Skeletal muscle cell (primary cell): ENCODE measurements around the gene CCNY.
"Not testable (repeated sequence)": the region's sequence is repeated elsewhere in the genome, so short reads cannot be mapped to it uniquely, and the experiment has no call there.

Source experiments
- DNase-seq: peaks from one replicate; pipeline ENCODE4 v3.0.0-alpha.2; 2010; ENCODE audit warnings: low read depth
- H3K4me3 ChIP-seq: 2 replicates; pipeline ENCODE4 v1.5.1; 2011; ENCODE audit warnings: low read depth, mild to moderate bottlenecking, control low read depth, low read length, moderate library complexity

CCNY gene

DNA sequence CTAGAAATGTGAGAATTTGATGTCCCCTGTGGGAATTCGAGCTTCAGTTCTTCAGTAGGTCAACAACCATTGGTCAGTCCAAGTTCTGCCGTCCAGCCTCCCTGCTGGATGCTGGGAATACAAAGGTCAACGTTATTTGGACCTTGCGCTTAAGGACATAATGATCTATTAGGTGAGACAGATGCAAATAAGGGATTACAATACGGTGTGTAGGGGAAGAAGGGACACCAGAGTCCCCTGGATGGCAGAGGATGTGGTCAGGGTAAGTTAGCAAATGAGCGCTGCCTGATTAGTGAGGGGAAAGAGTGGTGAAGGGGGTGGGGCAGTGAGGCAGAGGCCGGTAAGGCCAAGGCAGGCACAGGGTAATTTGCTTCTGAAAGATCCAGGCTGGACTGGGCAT, 16.2 kb downstream of the CCNY start:
- no peak overlapping the region for H3K4me3 ChIP-seq
- DNase-seq = no peak

DNA sequence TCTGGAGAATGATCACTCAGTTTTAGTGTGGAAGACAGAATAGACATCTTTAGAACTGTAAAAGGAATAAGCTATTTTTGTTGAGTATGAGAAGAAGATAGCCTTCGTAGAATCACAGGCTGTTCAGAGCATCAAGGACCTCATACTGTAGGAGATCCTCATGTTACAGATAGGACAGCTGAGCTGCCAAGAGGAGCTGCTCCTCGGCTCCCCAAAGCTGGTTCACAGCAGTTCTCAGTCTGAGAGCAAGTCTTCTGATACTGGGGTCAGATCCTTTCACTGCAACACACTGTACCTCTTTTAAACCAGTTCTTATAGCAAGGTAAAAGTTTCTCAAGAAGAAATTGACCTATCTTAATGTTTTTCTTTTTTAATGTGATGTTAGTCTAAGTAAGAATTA, 17.1 kb downstream of the CCNY start:
- H3K4me3 ChIP-seq = no peak overlapping the region
- no peak for DNase-seq

DNA sequence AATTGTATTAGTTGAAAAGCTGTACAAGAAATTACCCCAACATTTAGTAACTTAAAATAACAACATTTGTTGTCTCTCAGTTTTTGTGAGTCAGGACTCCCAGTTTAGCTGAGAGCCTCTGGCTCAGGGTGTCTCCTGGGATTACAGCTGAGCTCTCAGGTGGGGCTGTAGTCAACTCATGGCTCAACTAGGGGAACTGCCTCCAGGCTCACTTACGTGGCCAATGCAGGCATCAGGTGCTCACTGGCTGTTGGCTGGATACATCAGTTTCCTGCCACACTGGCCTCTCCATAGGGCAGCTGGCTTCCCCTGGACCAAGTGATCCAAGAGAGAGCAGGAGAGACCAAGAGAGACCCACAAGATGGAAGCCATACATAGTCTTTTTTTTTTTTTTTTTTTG, 17.5 kb downstream of the CCNY start:
- DNase-seq = no peak
- H3K4me3 ChIP-seq = no peak overlapping the region

DNA sequence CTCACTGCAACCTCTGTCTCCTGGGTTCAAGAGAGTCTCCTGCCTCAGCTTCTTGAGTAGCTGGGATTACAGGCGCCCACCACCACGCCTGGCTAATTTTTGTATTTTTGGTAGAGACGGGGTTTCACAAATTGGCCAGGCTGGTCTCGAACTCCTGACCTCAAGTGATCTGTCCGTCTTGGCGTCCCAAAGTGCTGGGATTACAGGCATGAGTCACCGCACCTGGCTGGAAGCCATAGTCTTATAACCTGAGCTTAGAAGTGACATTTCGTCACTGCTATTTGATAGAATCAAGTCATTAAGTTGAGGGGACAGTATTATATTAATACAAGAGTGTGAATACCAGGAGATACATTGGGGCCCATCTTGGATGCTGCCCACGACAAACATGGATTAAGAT, 17.9 kb downstream of the CCNY start:
- DNase-seq = not testable (repeated sequence)

DNA sequence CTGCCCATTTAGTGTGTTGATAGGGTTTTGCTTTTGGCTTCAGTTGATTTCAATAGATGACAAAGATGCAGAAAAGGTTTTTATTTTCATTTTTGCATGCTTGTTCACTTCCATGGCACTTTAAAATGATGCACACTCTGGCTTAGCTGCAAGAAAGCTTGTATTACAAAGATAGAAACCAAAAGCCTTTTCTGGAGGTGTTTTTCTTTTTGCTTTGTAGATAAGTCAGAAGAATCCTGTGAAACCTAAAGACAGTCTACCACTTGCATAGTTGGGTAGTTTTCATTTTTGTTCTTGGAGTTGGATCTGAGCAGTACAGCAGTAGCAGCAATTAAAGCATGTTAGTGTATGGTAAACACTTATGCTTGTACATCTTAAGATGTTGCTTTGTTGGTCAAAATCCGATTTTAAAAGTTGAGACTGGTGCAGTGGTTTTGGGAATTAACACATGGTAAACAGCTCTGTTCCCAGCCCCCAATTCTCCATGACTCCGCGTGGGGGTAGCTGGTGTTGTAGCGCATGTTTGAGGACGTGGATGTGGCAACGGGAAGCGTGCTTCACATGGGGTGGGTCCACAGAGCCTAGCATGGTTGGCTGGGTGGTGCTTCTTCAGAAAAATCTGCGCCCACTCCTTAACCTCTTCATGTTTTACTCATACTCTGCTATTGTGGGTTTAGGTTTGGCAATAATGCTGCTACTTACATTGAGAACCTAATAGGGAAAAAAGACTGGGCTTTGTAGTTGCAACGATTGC, 19.8 kb downstream of the CCNY start:
- no peak overlapping the region for H3K4me3 ChIP-seq
- DNase-seq = no peak

More for the DNA sequence above, 17.9 kb downstream of the CCNY start:
- H3K4me3 ChIP-seq = not testable (repeated sequence)

DNA sequence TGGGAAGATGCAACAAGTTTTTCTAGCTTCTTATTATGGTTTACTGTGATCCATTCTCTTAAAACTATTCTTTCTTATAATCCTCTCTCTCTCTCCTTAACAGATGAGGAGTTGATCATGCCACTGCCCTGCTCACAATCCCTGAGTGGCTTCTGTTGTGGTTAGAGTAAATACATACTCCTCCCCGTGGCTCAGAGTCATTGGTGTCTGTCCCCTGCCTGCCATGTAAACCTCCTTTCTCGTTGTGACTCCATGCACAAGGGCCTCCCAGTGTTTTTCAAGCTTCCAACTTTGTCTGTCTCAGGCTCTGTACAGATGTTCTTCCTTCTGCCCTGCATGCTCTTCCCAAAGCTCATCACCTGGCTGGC, 20.4 kb downstream of the CCNY start:
- H3K4me3 ChIP-seq = no peak overlapping the region

DNA sequence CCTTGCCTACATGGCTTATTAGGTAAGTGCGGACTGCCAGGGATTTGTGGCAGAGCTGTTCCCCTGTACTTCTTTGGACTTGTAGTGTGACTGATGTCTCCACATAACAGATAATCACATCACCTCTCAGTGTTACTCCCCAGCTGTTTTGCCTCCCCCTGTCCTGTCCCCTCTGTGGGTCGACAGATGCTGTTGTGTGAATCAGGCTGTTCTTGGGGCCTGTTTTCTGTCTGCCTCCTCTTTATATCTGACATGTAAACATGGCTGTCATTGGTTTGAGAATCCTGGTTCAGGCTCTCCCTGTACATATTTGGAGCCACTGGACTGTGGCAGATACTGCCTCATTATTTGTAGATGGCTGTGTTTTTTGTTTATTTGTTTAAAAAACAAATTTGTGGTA, 22.7 kb downstream of the CCNY start:
- no peak overlapping the region for H3K4me3 ChIP-seq

More for the DNA sequence above, 20.4 kb downstream of the CCNY start:
- DNase-seq = no peak

DNA sequence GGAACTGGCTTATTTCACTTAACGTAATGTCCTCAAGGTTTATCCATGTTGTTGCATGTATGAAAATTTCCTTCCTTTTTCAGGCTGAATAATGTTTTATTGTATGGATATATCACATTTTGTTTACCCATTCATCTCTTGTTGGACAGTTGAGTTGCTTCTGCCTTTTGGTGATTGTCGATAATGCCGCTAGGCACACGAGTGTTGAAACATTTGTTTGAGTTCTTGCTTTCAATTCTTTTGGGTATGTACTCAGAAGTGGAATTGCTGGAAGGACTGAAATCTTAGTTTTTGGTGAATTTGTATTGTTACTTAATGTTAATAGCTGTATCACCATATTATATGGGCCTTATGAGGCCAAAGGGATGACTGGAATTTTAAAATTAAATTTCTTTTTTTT, 23.6 kb downstream of the CCNY start:
- DNase-seq = no peak
- H3K4me3 ChIP-seq = no peak overlapping the region

More for the DNA sequence above, 22.7 kb downstream of the CCNY start:
- no peak for DNase-seq

DNA sequence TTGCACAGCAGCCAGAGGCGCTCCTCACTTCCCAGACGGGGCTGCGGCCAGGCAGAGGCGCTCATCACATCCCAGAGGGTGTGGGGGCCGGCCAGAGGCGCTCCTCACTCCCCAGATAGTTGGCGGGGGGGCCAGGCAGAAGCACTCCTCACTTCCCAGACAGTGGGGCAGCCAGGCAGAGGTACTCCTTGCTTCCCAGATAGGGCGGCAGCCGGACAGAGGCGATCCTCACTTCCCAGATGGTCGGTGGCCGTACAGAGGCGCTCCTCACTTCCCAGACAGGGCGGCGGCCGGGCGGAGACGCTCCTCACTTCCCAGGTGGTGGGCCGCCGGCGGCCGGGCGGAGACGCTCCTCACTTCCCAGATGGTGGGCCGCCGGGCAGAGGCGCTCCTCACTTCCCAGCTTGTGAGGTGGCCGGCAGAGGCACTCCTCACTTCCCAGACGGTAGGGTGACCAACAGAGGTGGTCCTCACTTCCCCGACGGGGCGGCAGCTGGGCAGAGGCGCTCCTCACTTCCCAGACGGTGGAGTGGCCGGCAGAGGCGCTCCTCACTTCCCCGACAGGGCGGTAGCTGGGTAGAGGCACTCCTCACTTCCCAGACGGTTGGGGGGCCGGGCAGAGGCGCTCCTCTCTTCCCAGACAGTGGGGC, 26.5 kb downstream of the CCNY start:
- DNase-seq = no peak
- H3K4me3 ChIP-seq = no peak overlapping the region

DNA sequence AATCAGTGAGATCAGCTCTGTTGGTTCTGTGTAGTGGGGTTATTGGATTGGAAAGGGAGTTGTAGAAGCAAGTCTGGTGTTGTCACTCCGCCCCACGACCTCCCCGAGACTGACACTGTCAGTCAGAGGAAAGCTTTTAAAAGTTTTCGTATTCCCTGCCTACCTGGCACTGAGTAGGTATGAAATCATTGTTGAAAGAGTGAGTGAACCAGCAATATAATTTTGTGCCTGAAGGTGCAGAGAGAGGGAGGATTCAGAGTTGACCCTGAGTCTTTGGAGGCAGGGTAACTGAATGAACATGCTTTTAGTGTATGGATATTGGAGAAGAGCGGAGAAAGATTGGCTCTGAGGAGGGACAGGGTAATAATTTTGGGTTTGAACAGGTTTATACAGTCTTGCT, 27.3 kb downstream of the CCNY start:
- DNase-seq = no peak
- H3K4me3 ChIP-seq = no peak overlapping the region

DNA sequence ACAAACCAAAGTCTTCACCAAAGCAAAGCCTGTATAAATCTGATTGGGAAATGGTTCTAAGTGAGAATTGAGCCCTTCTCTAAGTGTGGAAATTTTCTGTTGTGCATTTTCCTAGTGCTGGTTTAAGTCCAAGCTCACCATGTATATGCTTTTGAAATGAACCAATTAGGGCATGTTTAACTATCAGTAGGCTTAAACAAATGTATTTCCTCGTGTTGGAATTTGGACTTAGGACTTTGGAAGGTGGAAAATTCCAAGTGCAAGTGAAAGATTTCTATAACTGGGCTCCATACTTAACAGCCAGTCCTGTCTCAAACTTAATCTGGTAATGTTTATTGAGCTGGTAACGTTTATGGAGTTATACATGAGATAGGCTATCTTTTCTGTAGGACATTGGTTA, 28.5 kb downstream of the CCNY start:
- H3K4me3 ChIP-seq = no peak overlapping the region
- DNase-seq = no peak

DNA sequence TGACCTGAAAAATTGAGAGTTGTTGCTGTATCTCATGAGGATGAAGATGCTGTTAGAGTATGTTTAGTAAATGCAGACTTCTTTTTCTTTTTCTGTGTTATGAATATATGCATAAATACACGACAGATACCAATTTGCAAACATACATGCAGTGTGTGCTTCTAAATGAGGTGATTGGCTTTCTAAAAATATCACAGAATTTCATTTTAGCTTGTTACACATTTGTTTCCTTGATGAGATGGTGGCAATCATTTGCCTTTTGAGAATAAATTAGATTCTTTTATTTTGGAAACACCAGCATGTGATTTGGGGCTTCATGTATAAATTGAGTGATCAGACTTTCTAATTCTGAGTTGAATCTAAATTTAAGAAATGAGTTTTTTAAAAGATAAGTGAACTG, 29.7 kb downstream of the CCNY start:
- no peak for DNase-seq

DNA sequence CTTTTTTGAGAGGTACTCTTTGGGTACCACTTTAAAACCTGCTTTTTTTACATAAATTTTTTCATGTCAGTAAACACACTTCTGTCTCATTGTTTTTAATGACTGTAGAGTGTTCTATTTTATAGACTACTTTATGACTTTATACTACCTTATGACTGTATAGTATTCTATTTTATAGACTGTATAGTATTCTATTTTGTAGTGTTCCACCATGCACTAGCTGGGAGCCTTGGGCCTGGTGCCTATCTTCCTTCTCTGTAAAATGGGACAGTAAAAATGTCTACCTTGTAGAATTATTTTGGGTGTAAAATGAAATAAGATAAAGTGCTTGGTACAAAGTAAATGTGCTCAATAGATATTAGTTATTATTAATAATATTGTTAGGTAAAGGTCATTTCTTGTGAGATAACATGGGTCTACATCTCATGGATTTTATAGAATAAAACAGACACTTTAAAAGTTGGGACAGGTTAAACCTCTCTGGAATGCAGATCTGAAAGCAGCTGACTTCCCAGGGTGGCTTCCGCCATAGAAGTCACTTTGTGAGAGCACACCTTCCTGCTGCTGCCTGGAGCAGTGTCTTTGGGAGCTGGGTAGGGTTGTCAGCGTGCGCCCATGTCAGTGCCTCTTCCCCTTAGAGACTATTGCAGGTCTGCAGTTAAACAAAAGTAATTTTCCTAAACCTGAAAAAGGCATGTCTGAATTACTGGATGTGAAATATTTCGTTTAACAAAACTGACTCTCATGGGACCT, 31.0 kb downstream of the CCNY start:
- no peak overlapping the region for H3K4me3 ChIP-seq
- DNase-seq = no peak

More for the DNA sequence above, 29.7 kb downstream of the CCNY start:
- H3K4me3 ChIP-seq = no peak overlapping the region

DNA sequence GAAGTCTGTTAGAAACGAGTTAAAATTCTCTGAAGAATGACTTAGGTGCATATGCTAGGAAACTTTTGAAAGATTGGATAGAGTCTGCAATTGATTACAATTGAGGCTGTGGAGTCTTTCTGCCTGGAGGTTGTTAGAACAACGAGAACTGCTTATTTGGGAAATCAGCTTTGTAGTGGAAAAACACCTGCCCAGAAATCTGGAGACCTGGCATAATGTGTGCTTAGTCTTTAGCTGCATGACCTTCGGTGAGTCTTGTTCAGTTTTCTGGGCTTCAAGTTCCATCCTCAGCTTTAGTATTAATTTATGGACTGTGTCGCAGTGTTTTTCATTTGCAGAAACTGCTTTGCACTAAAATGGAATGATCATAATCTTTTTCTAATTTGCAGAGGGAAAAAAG, 31.7 kb downstream of the CCNY start:
- DNase-seq = no peak

DNA sequence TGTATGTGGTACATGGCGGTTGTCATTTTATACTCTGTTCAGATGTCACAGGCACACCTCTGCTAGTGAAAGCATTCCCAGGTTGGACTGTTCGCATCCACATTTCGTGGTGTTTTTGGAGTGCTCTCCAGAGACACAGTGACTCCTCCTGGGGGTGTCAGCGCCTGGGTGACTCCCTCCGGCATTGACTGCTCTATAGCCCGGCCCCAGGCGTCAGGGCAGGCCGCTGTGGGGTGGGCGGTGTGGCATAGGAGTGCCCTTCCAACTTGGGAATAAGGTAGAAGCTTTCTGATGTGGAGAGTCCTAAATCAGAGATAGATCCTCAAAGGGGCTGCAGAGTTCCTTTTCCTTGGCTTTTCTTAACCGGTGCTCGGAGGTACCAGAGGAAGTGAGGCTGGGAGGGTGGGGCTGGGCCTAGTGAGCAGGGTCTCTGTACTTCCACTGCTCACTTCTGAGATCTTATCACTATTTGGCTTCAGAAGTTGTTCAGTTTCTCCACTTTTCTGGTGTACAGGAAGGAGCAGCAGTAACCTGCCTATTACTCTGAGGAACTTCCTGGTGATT, 32.3 kb downstream of the CCNY start:
- no peak overlapping the region for H3K4me3 ChIP-seq
- DNase-seq = no peak

More for the DNA sequence above, 31.7 kb downstream of the CCNY start:
- H3K4me3 ChIP-seq = no peak overlapping the region

DNA sequence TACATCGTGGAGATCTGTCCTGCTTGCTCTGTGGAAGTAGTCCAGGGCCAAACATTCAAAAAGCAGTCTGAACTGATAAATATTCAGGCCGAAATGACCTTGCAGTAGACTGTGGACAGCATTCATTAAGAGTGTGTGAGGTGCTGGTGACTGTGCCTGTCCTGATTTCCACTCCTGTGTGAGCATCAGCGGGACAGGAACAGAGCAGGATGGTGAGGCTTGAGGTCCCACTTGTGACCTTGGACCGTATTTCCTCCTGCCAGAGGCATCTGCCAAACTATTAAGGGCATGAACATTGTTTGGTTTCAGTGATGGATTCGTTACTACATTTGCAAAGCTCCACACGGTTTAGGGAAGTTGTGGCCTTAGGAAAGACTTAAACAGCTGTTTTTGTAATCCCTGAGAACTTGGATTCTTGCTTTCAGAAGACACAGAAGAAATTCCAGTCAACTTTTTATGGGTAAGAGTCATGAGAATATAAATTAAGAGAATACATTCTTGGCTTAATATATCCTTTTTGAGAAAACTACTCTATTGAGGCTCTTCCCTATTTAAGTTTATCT, 32.8 kb downstream of the CCNY start:
- no peak overlapping the region for H3K4me3 ChIP-seq
- DNase-seq = no peak

DNA sequence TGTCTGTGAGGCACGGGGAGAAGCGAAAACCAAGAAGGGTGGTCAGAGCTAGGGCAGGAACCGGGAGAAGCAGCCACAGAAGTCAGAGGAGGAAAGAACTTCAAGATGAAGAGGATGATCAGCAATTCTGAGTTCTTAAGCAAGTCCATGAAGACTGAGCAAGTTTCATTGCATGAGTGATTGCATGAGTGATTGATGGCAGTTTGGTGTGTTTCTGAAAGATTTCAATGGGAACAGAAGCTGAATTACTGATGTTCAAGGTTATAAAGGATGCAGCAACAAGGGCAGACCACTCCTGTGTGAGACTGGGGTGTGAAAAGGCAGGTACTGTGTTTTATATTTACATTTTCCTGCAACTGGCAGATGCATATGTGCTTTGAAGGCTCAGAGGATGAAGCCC, 35.4 kb downstream of the CCNY start:
- H3K4me3 ChIP-seq = no peak overlapping the region
- no peak for DNase-seq

DNA sequence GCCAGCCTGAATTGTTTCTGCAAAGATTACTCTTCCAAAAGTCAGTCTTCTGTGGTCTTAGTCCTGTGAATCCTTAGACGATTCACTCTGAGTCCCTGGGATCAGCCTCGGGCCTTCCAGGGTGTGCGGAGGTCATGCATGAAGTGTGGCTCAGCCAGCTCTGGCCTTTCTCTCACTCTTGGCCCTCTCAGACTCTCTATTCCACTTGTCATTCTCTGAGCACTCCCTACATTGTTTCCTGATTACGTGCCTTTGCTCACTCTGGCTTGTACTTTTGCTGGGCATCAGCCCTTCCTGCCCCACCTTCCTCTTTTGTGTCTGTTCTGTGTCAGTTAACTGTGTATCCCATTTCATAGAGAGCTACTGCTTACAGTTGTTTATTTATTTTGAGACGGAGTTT, 36.0 kb downstream of the CCNY start:
- DNase-seq = no peak
- no peak overlapping the region for H3K4me3 ChIP-seq

DNA sequence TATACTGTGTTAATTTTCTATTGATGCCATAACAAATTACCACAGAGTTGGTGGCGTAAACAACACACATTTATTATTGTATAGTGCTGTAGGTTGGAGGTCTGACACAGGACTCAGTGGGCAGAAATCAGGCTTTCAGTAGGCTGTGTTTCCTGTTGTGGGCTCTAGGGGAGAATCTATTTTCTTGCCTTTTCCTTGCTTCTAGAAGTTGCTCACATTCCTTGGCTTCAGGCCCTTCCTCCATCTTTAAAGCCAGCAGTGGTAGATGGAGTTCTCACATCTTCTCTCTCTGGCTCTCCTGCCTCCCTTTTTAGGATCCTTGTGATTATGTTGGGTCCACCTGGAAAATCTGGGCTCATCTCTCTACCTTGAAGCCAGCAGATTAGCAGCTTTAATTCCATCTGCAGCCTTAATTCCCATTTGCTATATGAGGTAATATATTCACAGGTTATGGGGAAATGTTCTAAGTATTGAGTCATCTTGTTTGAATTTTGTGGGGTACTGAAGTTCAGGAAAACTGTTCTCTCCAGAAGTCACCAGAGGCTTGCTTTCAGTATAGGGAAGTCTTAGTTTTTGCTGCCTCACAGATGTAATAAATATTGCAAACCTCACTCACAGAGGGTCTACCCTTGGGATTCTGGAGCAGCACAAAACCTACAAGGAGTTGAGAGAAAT, 38.9 kb downstream of the CCNY start:
- no peak for DNase-seq
- no peak overlapping the region for H3K4me3 ChIP-seq
